ENCODE measurements around the gene C16orf46.

Gene C16orf46

GRCh38 chr16:81012974-81013373, 64.1 kb downstream of the C16orf46 start:
- DNase-seq (ENCODE audit: low read depth): no peak
